SK-N-SH (cell line): Measurements from ENCODE around the gene ADAM33.

Experiments used
- CHD2 ChIP-seq: fragments of 150-350 bp; IDR thresholded peaks from 2 replicates; pipeline ENCODE4 v1.6.1; 2018; ENCODE audit warnings: low read length; ENCODE audit not compliant: partially characterized antibody
- CTCF ChIP-seq: fragments of 200-600 bp; sonication (generic); IDR thresholded peaks from 2 replicates; pipeline ENCODE4 v1.6.1; 2017; ENCODE audit warnings: antibody characterized with exemption, mild to moderate bottlenecking, moderate library complexity
- GATA2 ChIP-seq: sonication (generic); formaldehyde crosslinking; IDR thresholded peaks from 2 replicates; pipeline ENCODE4 v1.5.0; 2020; ENCODE audit warnings: mild to moderate bottlenecking, missing genetic modification reagents
- JUND ChIP-seq: IDR thresholded peaks from 2 replicates; pipeline ENCODE4 v1.4.0; 2012
- MXI1 ChIP-seq: IDR thresholded peaks from 2 replicates; pipeline ENCODE4 v1.6.1; 2012; ENCODE audit warnings: mild to moderate bottlenecking, low read depth, low read length, improper control_type of control experiment
- NFIC ChIP-seq: IDR thresholded peaks from 2 replicates; pipeline ENCODE4 v1.4.0; 2012; ENCODE audit warnings: borderline replicate concordance
- POLR2AphosphoS5 ChIP-seq: IDR thresholded peaks from 2 replicates; pipeline ENCODE4 v1.6.1; 2012; ENCODE audit warnings: low read depth, low read length
- USF2 ChIP-seq: fragments of 150-350 bp; IDR thresholded peaks from 2 replicates; pipeline ENCODE4 v1.6.1; 2017; ENCODE audit warnings: antibody characterized with exemption, low read length, low read depth, borderline replicate concordance
- YY1 ChIP-seq: IDR thresholded peaks from 2 replicates; pipeline ENCODE4 v1.4.0; 2012; ENCODE audit warnings: low read depth, mild to moderate bottlenecking
- ZBTB33 ChIP-seq: IDR thresholded peaks from 2 replicates; pipeline ENCODE4 v1.4.0; 2012; ENCODE audit warnings: low read depth, borderline replicate concordance

- no peak for TF ChIP-seq CTCF
- no peak for TF ChIP-seq CHD2
- TF ChIP-seq GATA2 (CRISPR knock-in tag), result no peak
- TF ChIP-seq NFIC, result no peak
- TF ChIP-seq YY1, result no peak
- no peak for TF ChIP-seq ZBTB33
- no peak for TF ChIP-seq USF2
- no peak for TF ChIP-seq JUND
- TF ChIP-seq POLR2AphosphoS5, result no peak
- no peak for TF ChIP-seq MXI1
Observed at GRCh38 chr20:3696745-3697587, 15.2 kb upstream of the ADAM33 start.
